GM23338 (cell line): ENCODE results near the gene ZNF831.

Experiments used
- CTCF ChIP-seq, 2 experiments: fragments of 200-600 bp in 1 of 2; sonication (generic) in 1 of 2; conservative IDR thresholded peaks; 2 replicates each; pipeline versions ENCODE4 v1.5.1 to v1.6.1; 2016 to 2017; ENCODE audit warnings: antibody characterized with exemption in 2 of 2, low read depth in 2 of 2, mild to moderate bottlenecking in 2 of 2, moderate library complexity in 1 of 2
- EZH2 ChIP-seq: fragments of 200-600 bp; sonication (generic); IDR thresholded peaks from one replicate; pipeline ENCODE4 v1.8.0; 2017; ENCODE audit warnings: antibody characterized with exemption, mild to moderate bottlenecking, low read depth; ENCODE audit not compliant: unreplicated experiment
- EZH2phosphoT487 ChIP-seq: fragments of 200-600 bp; sonication (generic); IDR thresholded peaks from one replicate; pipeline ENCODE4 v1.8.1; 2018; ENCODE audit warnings: antibody characterized with exemption; ENCODE audit not compliant: unreplicated experiment
- JUNB ChIP-seq: IDR thresholded peaks from one replicate; pipeline ENCODE4 v1.6.1; 2016; ENCODE audit warnings: antibody characterized with exemption; ENCODE audit not compliant: unreplicated experiment
- NANOG ChIP-seq: IDR thresholded peaks from 2 replicates; pipeline ENCODE4 v1.6.1; 2016; ENCODE audit warnings: antibody characterized with exemption, borderline replicate concordance
- POLR2AphosphoS5 ChIP-seq: IDR thresholded peaks from 2 replicates; pipeline ENCODE4 v1.6.1; 2016; ENCODE audit warnings: antibody characterized with exemption, low read depth
- REST ChIP-seq: IDR thresholded peaks from one replicate; pipeline ENCODE4 v1.6.1; 2018; ENCODE audit warnings: antibody characterized with exemption; ENCODE audit not compliant: unreplicated experiment
- ZNF114 ChIP-seq: fragments of 250-450 bp; sonication (Bioruptor Pico); IDR thresholded peaks from 2 replicates; pipeline ENCODE4 v1.5.0; 2020; ENCODE audit warnings: mild to moderate bottlenecking, moderate library complexity
- ZNF331 ChIP-seq: fragments of 250-450 bp; sonication (Bioruptor Pico); IDR thresholded peaks from 2 replicates; pipeline ENCODE4 v1.5.0; 2020; ENCODE audit warnings: low read depth, mild to moderate bottlenecking, moderate library complexity

- TF ChIP-seq EZH2 (no peak), REST (no peak), CTCF (conservative IDR thresholded peaks at IDR 0.05; ENCODE audit: low read depth in 2 of 2) (no peak), POLR2AphosphoS5 (no peak), ZNF114 (no peak), EZH2phosphoT487 (no peak), ZNF331 (no peak), JUNB (no peak), NANOG (no peak)
Observed at GRCh38 chr20:59175002-59175401, 11.4 kb downstream of the ZNF831 start.
